SK-N-SH (cell line): Measurements from ENCODE around the gene HUWE1. TPM values are rescaled to one million over a fixed set of nuclear protein-coding genes. Genes with fewer than 3 reads are reported as not detected.

Experiments
- CTCF ChIA-PET: fragments of 300-600, 350-600 bp; formaldehyde crosslinking; extraction: SDS; loops from one replicate; lab custom pipeline; 2021; lab: Yijun Ruan, JAX
- POLR2A ChIA-PET: fragments of 350-600 bp; sonication (Branson Sonifier 250); formaldehyde crosslinking; extraction: SDS; loops from one replicate; lab custom pipeline; 2020; ENCODE audit warnings: antibody characterized with exemption, inconsistent platforms; lab: Yijun Ruan, JAX
- DNase-seq: peaks from one replicate; pipeline ENCODE4 v3.0.0; 2012
- H2AFZ ChIP-seq: fragments of 200-600 bp; sonication (generic); 2 replicates; pipeline ENCODE4 v1.8.1; 2016; ENCODE audit warnings: antibody characterized with exemption, mild to moderate bottlenecking, low read depth
- H3F3A ChIP-seq: fragments of 200-600 bp; sonication (generic); replicated peaks from 2 replicates; pipeline ENCODE3; 2016; ENCODE audit warnings: antibody characterized with exemption, mild to moderate bottlenecking; ENCODE audit not compliant: insufficient read depth
- H3K27ac ChIP-seq, 2 experiments: fragments of 200-500 bp in 1 of 2; fragments of 200-600 bp in 1 of 2; sonication (Bioruptor generic) in 1 of 2; sonication (generic), shearing (Covaris generic) in 1 of 2; 2 replicates each; pipeline versions ENCODE4 v1.5.1 to v1.6.1; 2014 to 2016; ENCODE audit warnings: low read depth in 2 of 2, inconsistent platforms in 1 of 2, low read length in 1 of 2, mild to moderate bottlenecking in 1 of 2, mixed read lengths in 1 of 2
- H3K27me3 ChIP-seq: fragments of 200-600 bp; sonication (generic), shearing (Covaris generic); 2 replicates; pipeline ENCODE4 v1.6.1; 2016; ENCODE audit warnings: mixed run types; ENCODE audit not compliant: insufficient read depth
- H3K36me3 ChIP-seq, 2 experiments: fragments of 200-500 bp in 1 of 2; fragments of 200-600 bp in 1 of 2; sonication (Bioruptor generic) in 1 of 2; sonication (generic) in 1 of 2; replicated peaks in 1 of 2; 2 replicates each; pipeline versions ENCODE3 to v1.5.1; 2014 to 2016; ENCODE audit warnings: low read length in 1 of 2, mild to moderate bottlenecking in 1 of 2; ENCODE audit not compliant: insufficient read depth in 2 of 2, control insufficient read depth in 1 of 2
- H3K4me1 ChIP-seq, 2 experiments: fragments of 200-500 bp in 1 of 2; fragments of 200-600 bp in 1 of 2; sonication (Bioruptor generic) in 1 of 2; sonication (generic), shearing (Covaris generic) in 1 of 2; 2 replicates each; pipeline versions ENCODE4 v1.5.1 to v1.6.1; 2014 to 2016; ENCODE audit warnings: low read depth in 1 of 2, low read length in 1 of 2, mixed run types in 1 of 2; ENCODE audit not compliant: insufficient read depth in 2 of 2, control insufficient read depth in 1 of 2
- H3K4me2 ChIP-seq: fragments of 200-600 bp; sonication (generic), shearing (Covaris generic); 2 replicates; pipeline ENCODE4 v1.6.1; 2017; ENCODE audit warnings: mixed run types
- H3K4me3 ChIP-seq, 2 experiments: fragments of 200-500 bp in 1 of 2; fragments of 200-600 bp in 1 of 2; sonication (Bioruptor generic) in 1 of 2; sonication (generic), shearing (Covaris generic) in 1 of 2; 2 replicates each; pipeline versions ENCODE4 v1.5.1 to v1.8.1; 2014 to 2016; ENCODE audit warnings: low read depth in 2 of 2, inconsistent platforms in 1 of 2, low read length in 1 of 2, mild to moderate bottlenecking in 1 of 2, mixed read lengths in 1 of 2, moderate library complexity in 1 of 2
- H3K79me2 ChIP-seq: fragments of 200-600 bp; sonication (generic); 2 replicates; pipeline ENCODE4 v1.8.1; 2017; ENCODE audit warnings: mild to moderate bottlenecking; ENCODE audit not compliant: insufficient read depth
- H3K9ac ChIP-seq: fragments of 200-600 bp; sonication (generic); 2 replicates; pipeline ENCODE4 v1.6.1; 2017; ENCODE audit warnings: mixed run types
- H3K9me2 ChIP-seq: fragments of 200-600 bp; sonication (generic); 2 replicates; pipeline ENCODE4 v1.6.1; 2017; ENCODE audit warnings: mixed run types
- H3K9me3 ChIP-seq: fragments of 200-600 bp; sonication (generic); 2 replicates; pipeline ENCODE4 v1.6.1; 2017; ENCODE audit warnings: mixed run types, mild to moderate bottlenecking, moderate library complexity
- H4K20me1 ChIP-seq: fragments of 200-600 bp; sonication (generic); 2 replicates; pipeline ENCODE4 v1.6.1; 2017; ENCODE audit warnings: mild to moderate bottlenecking, mixed run types; ENCODE audit not compliant: insufficient read depth
- CHD2 ChIP-seq: fragments of 150-350 bp; IDR thresholded peaks from 2 replicates; pipeline ENCODE4 v1.6.1; 2018; ENCODE audit warnings: low read length; ENCODE audit not compliant: partially characterized antibody
- ELF1 ChIP-seq: IDR thresholded peaks from 2 replicates; pipeline ENCODE4 v1.4.0; 2012
- FOSL2 ChIP-seq: IDR thresholded peaks from 2 replicates; pipeline ENCODE4 v1.4.0; 2012; ENCODE audit warnings: low read depth, mild to moderate bottlenecking, moderate library complexity, borderline replicate concordance
- FOXJ3 ChIP-seq: sonication (generic); formaldehyde crosslinking; IDR thresholded peaks from 2 replicates; pipeline ENCODE4 v1.5.1; 2020; ENCODE audit warnings: mild to moderate bottlenecking, missing genetic modification reagents
- FOXM1 ChIP-seq: IDR thresholded peaks from 2 replicates; pipeline ENCODE4 v1.4.0; 2012; ENCODE audit warnings: low read depth, mild to moderate bottlenecking
- JUND ChIP-seq: IDR thresholded peaks from 2 replicates; pipeline ENCODE4 v1.4.0; 2012
- MXI1 ChIP-seq: IDR thresholded peaks from 2 replicates; pipeline ENCODE4 v1.6.1; 2012; ENCODE audit warnings: mild to moderate bottlenecking, low read depth, low read length, improper control_type of control experiment
- NFIC ChIP-seq: IDR thresholded peaks from 2 replicates; pipeline ENCODE4 v1.4.0; 2012; ENCODE audit warnings: borderline replicate concordance
- NRF1 ChIP-seq: IDR thresholded peaks from 2 replicates; pipeline ENCODE4 v1.6.1; 2012; ENCODE audit warnings: low read depth, mild to moderate bottlenecking, low read length
- POLR2AphosphoS5 ChIP-seq: IDR thresholded peaks from 2 replicates; pipeline ENCODE4 v1.6.1; 2012; ENCODE audit warnings: low read depth, low read length
- RXRA ChIP-seq: IDR thresholded peaks from 2 replicates; pipeline ENCODE4 v1.4.0; 2012; ENCODE audit warnings: low read depth, mild to moderate bottlenecking, borderline replicate concordance
- SIN3A ChIP-seq: IDR thresholded peaks from 2 replicates; pipeline ENCODE4 v1.6.1; 2012; ENCODE audit warnings: low read depth, mild to moderate bottlenecking, low read length, moderate library complexity, borderline replicate concordance
- SMC3 ChIP-seq: IDR thresholded peaks from 2 replicates; pipeline ENCODE4 v1.6.1; 2012; ENCODE audit warnings: low read depth, low read length, improper control_type of control experiment
- TAF1 ChIP-seq: IDR thresholded peaks from 2 replicates; pipeline ENCODE4 v1.6.1; 2012; ENCODE audit warnings: low read depth, mild to moderate bottlenecking, low read length, moderate library complexity, borderline replicate concordance
- USF1 ChIP-seq: IDR thresholded peaks from 2 replicates; pipeline ENCODE4 v1.4.0; 2012; ENCODE audit warnings: low read depth, borderline replicate concordance
- YY1 ChIP-seq: IDR thresholded peaks from 2 replicates; pipeline ENCODE4 v1.4.0; 2012; ENCODE audit warnings: low read depth, mild to moderate bottlenecking
- WGBS: methylation state at CpG from one replicate; pipeline ENCODE4 v1.1.6; 2017; ENCODE audit warnings: low lambda C conversion rate; 5-methylcytosine and 5-hydroxymethylcytosine counted together
- polyA plus RNA-seq, 3 experiments: library from polyadenylated mRNA; depleted of rRNA; stranded (reverse); fragments of >200 nt; gene quantifications; 2 replicates each; pipeline ENCODE4 v1.2.3, GENCODE V29; 2012
- TF ChIP-seq, protein P1 (sequence below): fragments of 150-350 bp; IDR thresholded peaks from 2 replicates; pipeline ENCODE4 v1.6.1; 2017; ENCODE audit warnings: antibody characterized with exemption, low read length, low read depth, borderline replicate concordance
- TF ChIP-seq, protein P2 (sequence below): IDR thresholded peaks from 2 replicates; pipeline ENCODE4 v1.4.0; 2012; ENCODE audit warnings: low read depth, borderline replicate concordance
- TF ChIP-seq, protein P3 (sequence below): fragments of 150-350 bp; IDR thresholded peaks from 2 replicates; pipeline ENCODE4 v1.6.1; 2016; ENCODE audit warnings: mild to moderate bottlenecking, low read depth, low read length

The HUWE1 gene
- polyA plus RNA-seq, 1 of the 3 experiments (the other 2 are of a cell fraction): 43.4 TPM

DNA sequence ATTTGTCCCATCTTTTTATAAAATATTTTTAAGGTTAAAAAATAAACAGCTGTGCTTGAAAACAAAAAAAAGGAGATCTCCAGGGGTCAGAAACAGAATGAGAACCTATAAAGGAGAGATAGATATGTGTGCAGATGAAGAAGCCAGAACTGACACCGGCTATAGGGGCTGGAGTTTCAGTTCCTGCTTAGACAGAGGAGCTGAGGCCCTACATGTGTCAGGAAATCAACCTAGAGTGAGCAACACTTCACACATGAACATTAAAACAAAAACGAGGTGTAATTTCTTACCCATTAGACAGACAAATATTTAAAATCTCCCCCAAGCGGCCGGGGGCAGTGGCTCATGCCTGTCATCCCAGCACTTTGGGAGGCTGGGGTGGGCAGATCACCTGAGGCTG is 17.8 kb upstream of the HUWE1 start:
- Histone ChIP-seq H3K36me3 (no peaks in the 10 kb centered on the region), H4K20me1 (no peaks in the 10 kb centered on the region), H3K9me3 (no peaks in the 10 kb centered on the region), H3K27me3 (no peaks in the 10 kb centered on the region; the same call in 1 of the 2 replicates), H3K4me1 (no peaks in the 10 kb centered on the region), H3K9me2 (no peaks in the 10 kb centered on the region), H2AFZ (no peak overlapping the region), H3K9ac (no peak overlapping the region), H3K4me3 (no peak overlapping the region), H3F3A (no peaks in the 10 kb centered on the region), H3K79me2 (no peaks in the 10 kb centered on the region), H3K4me2 (no peak overlapping the region), H3K27ac (no peak overlapping the region)
- no peak for TF ChIP-seq JUND
- TF ChIP-seq, protein P1, sequence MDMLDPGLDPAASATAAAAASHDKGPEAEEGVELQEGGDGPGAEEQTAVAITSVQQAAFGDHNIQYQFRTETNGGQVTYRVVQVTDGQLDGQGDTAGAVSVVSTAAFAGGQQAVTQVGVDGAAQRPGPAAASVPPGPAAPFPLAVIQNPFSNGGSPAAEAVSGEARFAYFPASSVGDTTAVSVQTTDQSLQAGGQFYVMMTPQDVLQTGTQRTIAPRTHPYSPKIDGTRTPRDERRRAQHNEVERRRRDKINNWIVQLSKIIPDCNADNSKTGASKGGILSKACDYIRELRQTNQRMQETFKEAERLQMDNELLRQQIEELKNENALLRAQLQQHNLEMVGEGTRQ: no peak
- TF ChIP-seq FOXM1: no peak
- TF ChIP-seq SIN3A: no peak
- no peak for TF ChIP-seq SMC3
- TF ChIP-seq NFIC: no peak
- TF ChIP-seq, protein P2, sequence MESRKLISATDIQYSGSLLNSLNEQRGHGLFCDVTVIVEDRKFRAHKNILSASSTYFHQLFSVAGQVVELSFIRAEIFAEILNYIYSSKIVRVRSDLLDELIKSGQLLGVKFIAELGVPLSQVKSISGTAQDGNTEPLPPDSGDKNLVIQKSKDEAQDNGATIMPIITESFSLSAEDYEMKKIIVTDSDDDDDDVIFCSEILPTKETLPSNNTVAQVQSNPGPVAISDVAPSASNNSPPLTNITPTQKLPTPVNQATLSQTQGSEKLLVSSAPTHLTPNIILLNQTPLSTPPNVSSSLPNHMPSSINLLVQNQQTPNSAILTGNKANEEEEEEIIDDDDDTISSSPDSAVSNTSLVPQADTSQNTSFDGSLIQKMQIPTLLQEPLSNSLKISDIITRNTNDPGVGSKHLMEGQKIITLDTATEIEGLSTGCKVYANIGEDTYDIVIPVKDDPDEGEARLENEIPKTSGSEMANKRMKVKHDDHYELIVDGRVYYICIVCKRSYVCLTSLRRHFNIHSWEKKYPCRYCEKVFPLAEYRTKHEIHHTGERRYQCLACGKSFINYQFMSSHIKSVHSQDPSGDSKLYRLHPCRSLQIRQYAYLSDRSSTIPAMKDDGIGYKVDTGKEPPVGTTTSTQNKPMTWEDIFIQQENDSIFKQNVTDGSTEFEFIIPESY: no peak
- TF ChIP-seq MXI1: no peak
- no peak for TF ChIP-seq RXRA
- TF ChIP-seq FOSL2: no peak
- no peak for TF ChIP-seq TAF1
- no peak for TF ChIP-seq NRF1
- TF ChIP-seq CHD2: no peak
- no peak for TF ChIP-seq YY1
- no peak for TF ChIP-seq USF1
- no peak for TF ChIP-seq FOXJ3 (CRISPR knock-in tag)
- TF ChIP-seq, protein P3, sequence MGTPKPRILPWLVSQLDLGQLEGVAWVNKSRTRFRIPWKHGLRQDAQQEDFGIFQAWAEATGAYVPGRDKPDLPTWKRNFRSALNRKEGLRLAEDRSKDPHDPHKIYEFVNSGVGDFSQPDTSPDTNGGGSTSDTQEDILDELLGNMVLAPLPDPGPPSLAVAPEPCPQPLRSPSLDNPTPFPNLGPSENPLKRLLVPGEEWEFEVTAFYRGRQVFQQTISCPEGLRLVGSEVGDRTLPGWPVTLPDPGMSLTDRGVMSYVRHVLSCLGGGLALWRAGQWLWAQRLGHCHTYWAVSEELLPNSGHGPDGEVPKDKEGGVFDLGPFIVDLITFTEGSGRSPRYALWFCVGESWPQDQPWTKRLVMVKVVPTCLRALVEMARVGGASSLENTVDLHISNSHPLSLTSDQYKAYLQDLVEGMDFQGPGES: no peak
- TF ChIP-seq POLR2AphosphoS5: no peak
- no peak for TF ChIP-seq ELF1
- no peak for DNase-seq
- ChIA-PET CTCF (no interaction called here), POLR2A (no interaction called here)
- 20% methylated on average over 4 of the region's 4 CpGs for WGBS
